H9 (cell line): Measurements from ENCODE around the gene PIGK. TPM values are rescaled to one million over a fixed set of nuclear protein-coding genes. Genes with fewer than 3 reads are reported as not detected.

Experiments
- DNase-seq: peaks from one replicate; pipeline ENCODE4 v3.0.0-alpha.2; 2017
- H2AFZ ChIP-seq: one replicate; pipeline ENCODE4 v1.6.1; 2013; ENCODE audit warnings: mild to moderate bottlenecking, low read length, control low read depth, moderate library complexity
- H2AK5ac ChIP-seq: 2 replicates; pipeline ENCODE4 v1.6.1; 2013; ENCODE audit warnings: low read length, control low read depth, mixed read lengths; ENCODE audit not compliant: insufficient read length
- H2BK120ac ChIP-seq: one replicate; pipeline ENCODE4 v1.6.1; 2013; ENCODE audit warnings: low read depth, mild to moderate bottlenecking, low read length, control low read depth, inconsistent platforms; ENCODE audit not compliant: poor library complexity, severe bottlenecking
- H2BK12ac ChIP-seq: 2 replicates; pipeline ENCODE4 v1.6.1; 2013; ENCODE audit warnings: low read length, control low read depth, mixed read lengths, low read depth; ENCODE audit not compliant: insufficient read length
- H2BK15ac ChIP-seq: 2 replicates; pipeline ENCODE4 v1.6.1; 2013; ENCODE audit warnings: low read depth, low read length, control low read depth
- H2BK20ac ChIP-seq: one replicate; pipeline ENCODE4 v1.6.1; 2013; ENCODE audit warnings: low read depth, mild to moderate bottlenecking, low read length, control low read depth, inconsistent platforms; ENCODE audit not compliant: poor library complexity, severe bottlenecking
- H2BK5ac ChIP-seq: 2 replicates; pipeline ENCODE4 v1.6.1; 2013; ENCODE audit warnings: low read length, control low read depth, mixed read lengths; ENCODE audit not compliant: insufficient read length
- H3K14ac ChIP-seq: 2 replicates; pipeline ENCODE4 v1.6.1; 2013; ENCODE audit warnings: low read length, control low read depth; ENCODE audit not compliant: insufficient read depth
- H3K18ac ChIP-seq: 2 replicates; pipeline ENCODE4 v1.6.1; 2013; ENCODE audit warnings: low read depth, mild to moderate bottlenecking, mixed read lengths, low read length, control low read depth; ENCODE audit not compliant: insufficient read length
- H3K23ac ChIP-seq: 2 replicates; pipeline ENCODE4 v1.6.1; 2013; ENCODE audit warnings: low read length, control low read depth, mixed read lengths, low read depth; ENCODE audit not compliant: insufficient read length
- H3K23me2 ChIP-seq: 2 replicates; pipeline ENCODE4 v1.6.1; 2013; ENCODE audit warnings: low read depth, mild to moderate bottlenecking, mixed read lengths, low read length, control low read depth; ENCODE audit not compliant: insufficient read length, poor library complexity, severe bottlenecking
- H3K27ac ChIP-seq: 2 replicates; pipeline ENCODE4 v1.5.1; 2013; ENCODE audit warnings: low read length, control low read depth, mixed read lengths, low read depth; ENCODE audit not compliant: insufficient read length
- H3K27me3 ChIP-seq: 2 replicates; pipeline ENCODE4 v1.6.1; 2013; ENCODE audit warnings: low read length, control low read depth, inconsistent platforms; ENCODE audit not compliant: insufficient read depth
- H3K4ac ChIP-seq: 2 replicates; pipeline ENCODE4 v1.6.1; 2013; ENCODE audit warnings: low read depth, mild to moderate bottlenecking, control low read depth, inconsistent platforms, low read length, moderate library complexity
- H3K4me1 ChIP-seq: 2 replicates; pipeline ENCODE4 v1.6.1; 2013; ENCODE audit warnings: low read length, control low read depth, inconsistent platforms; ENCODE audit not compliant: insufficient read depth
- H3K4me2 ChIP-seq: 2 replicates; pipeline ENCODE4 v1.6.1; 2013; ENCODE audit warnings: low read length, control low read depth, mixed read lengths; ENCODE audit not compliant: insufficient read length, insufficient read depth
- H3K56ac ChIP-seq: 2 replicates; pipeline ENCODE4 v1.6.1; 2013; ENCODE audit warnings: low read depth, mild to moderate bottlenecking, mixed read lengths, low read length, control low read depth; ENCODE audit not compliant: insufficient read length
- H3K79me1 ChIP-seq: 2 replicates; pipeline ENCODE4 v1.6.1; 2013; ENCODE audit warnings: low read depth, mild to moderate bottlenecking, moderate library complexity, low read length, control low read depth, inconsistent platforms; ENCODE audit not compliant: insufficient read depth, poor library complexity, severe bottlenecking
- H3K79me2 ChIP-seq: 2 replicates; pipeline ENCODE4 v1.6.1; 2013; ENCODE audit warnings: low read length, control low read depth, inconsistent platforms; ENCODE audit not compliant: insufficient read depth
- H3K9ac ChIP-seq: 2 replicates; pipeline ENCODE4 v1.6.1; 2013; ENCODE audit warnings: low read length, control low read depth, mixed read lengths; ENCODE audit not compliant: insufficient read length; ENCODE audit errors: extremely low read depth
- H3K9me3 ChIP-seq: one replicate; pipeline ENCODE4 v1.6.1; 2013; ENCODE audit warnings: low read depth, low read length, inconsistent platforms; ENCODE audit not compliant: control insufficient read depth
- H3T11ph ChIP-seq: one replicate; pipeline ENCODE4 v1.6.1; 2013; ENCODE audit warnings: mild to moderate bottlenecking, low read length, control low read depth, inconsistent platforms
- H4K20me1 ChIP-seq: one replicate; pipeline ENCODE4 v1.6.1; 2013; ENCODE audit not compliant: control insufficient read depth, insufficient read length, insufficient read depth
- H4K5ac ChIP-seq: 2 replicates; pipeline ENCODE4 v1.6.1; 2013; ENCODE audit warnings: low read depth, mild to moderate bottlenecking, mixed read lengths, low read length, control low read depth; ENCODE audit not compliant: insufficient read length
- H4K8ac ChIP-seq: replicated peaks from 2 replicates; pipeline ENCODE4 v1.6.1; 2013; ENCODE audit warnings: low read length, control low read depth, mixed read lengths, low read depth; ENCODE audit not compliant: insufficient read length
- H4K91ac ChIP-seq: 2 replicates; pipeline ENCODE4 v1.6.1; 2013; ENCODE audit warnings: low read depth, mild to moderate bottlenecking, moderate library complexity, mixed read lengths, low read length, control low read depth; ENCODE audit not compliant: insufficient read length
- H3K27ac Mint-ChIP-seq, 3 experiments: 2 replicates in 2 of 3; 3 replicates in 1 of 3; pipeline ENCODE4 v1.8.0; 2020 to 2021; ENCODE audit warnings: mixed read lengths in 3 of 3, mild to moderate bottlenecking in 1 of 3, moderate library complexity in 1 of 3
- H3K27me3 Mint-ChIP-seq: 2 replicates; pipeline ENCODE4 v1.8.0; 2021; ENCODE audit warnings: low read depth, mild to moderate bottlenecking, moderate library complexity, mixed read lengths
- H3K36me3 Mint-ChIP-seq, 3 experiments: 2 replicates in 2 of 3; 3 replicates in 1 of 3; pipeline ENCODE4 v1.8.0; 2020 to 2021; ENCODE audit warnings: low read depth in 3 of 3, mixed read lengths in 3 of 3; ENCODE audit not compliant: insufficient read depth in 1 of 3
- H3K4me1 Mint-ChIP-seq, 2 experiments: 2 replicates each; pipeline ENCODE4 v1.8.0; 2020; ENCODE audit warnings: mixed read lengths in 2 of 2
- H3K4me3 Mint-ChIP-seq, 2 experiments: 2 replicates in 1 of 2; 3 replicates in 1 of 2; pipeline ENCODE4 v1.8.0; 2020 to 2021; ENCODE audit warnings: mild to moderate bottlenecking in 2 of 2, mixed read lengths in 2 of 2, moderate library complexity in 1 of 2
- H3K9me3 Mint-ChIP-seq, 2 experiments: 2 replicates in 1 of 2; 3 replicates in 1 of 2; pipeline ENCODE4 v1.8.0; 2020; ENCODE audit warnings: mild to moderate bottlenecking in 2 of 2, mixed read lengths in 2 of 2, moderate library complexity in 1 of 2
- CTCF ChIP-seq: fragments of 200-600 bp; sonication (generic); conservative IDR thresholded peaks from 3 replicates; pipeline ENCODE4 v1.8.0; 2021; ENCODE audit warnings: antibody characterized with exemption, mild to moderate bottlenecking
- total RNA-seq: library from RNA; stranded (reverse); gene quantifications from 2 replicates; pipeline ENCODE4 v1.2.1, GENCODE V29; 2021

PIGK gene
- total RNA-seq, 1 experiment from 2014 or later: 22.1 TPM

- Histone ChIP-seq H3K4me1 (no peaks in the 10 kb centered on the region), H4K5ac (no peak overlapping the region), H3K23me2 (no peaks in the 10 kb centered on the region), H3K56ac (no peak overlapping the region), H4K20me1 (no peaks in the 10 kb centered on the region), H2BK15ac (no peak overlapping the region), H3K4me2 (no peak overlapping the region), H4K8ac (no peak overlapping the region), H2AK5ac (no peak overlapping the region), H3K79me1 (no peaks in the 10 kb centered on the region), H2BK5ac (no peak overlapping the region), H3K14ac (no peak overlapping the region), H3K4ac (no peak overlapping the region), H3K9ac (no peak overlapping the region), H3K18ac (no peak overlapping the region), H3K23ac (no peak overlapping the region), H2BK120ac (no peak overlapping the region), H2BK20ac (no peak overlapping the region), H3K27ac (no peak overlapping the region), H2BK12ac (no peak overlapping the region), H4K91ac (no peak overlapping the region), H2AFZ (no peak overlapping the region), H3K27me3 (no peaks in the 10 kb centered on the region), H3K9me3 (no peaks in the 10 kb centered on the region), H3T11ph (no peak overlapping the region), H3K79me2 (no peaks in the 10 kb centered on the region)
- no peak overlapping the region for H3K4me3 Mint-ChIP-seq
- TF ChIP-seq CTCF: no peak
- H3K36me3 Mint-ChIP-seq: peaks cover 9 to 11% (median 10%) of the 10 kb centered on the region in 3 experiments
- H3K27ac Mint-ChIP-seq: no peak overlapping the region
- no peak for DNase-seq
- H3K4me1 Mint-ChIP-seq: peaks cover under 1 to 2% of the 10 kb centered on the region in 2 experiments; a peak in 2 of 4 replicates
- no peaks in the 10 kb centered on the region for H3K27me3 Mint-ChIP-seq
- H3K9me3 Mint-ChIP-seq: peaks cover 0 to 2% of the 10 kb centered on the region in 2 experiments; a peak in 3 of 5 replicates
These were observed 25.3 kb downstream of the PIGK start for GRCh38 chr1:77193951-77194350.
